SU-DHL-6 (cell line): ENCODE measurements around the gene ADCY7.

Source experiments
- EZH2phosphoT487 ChIP-seq: fragments of 200-600 bp; sonication (generic), shearing (Covaris generic); conservative IDR thresholded peaks from 2 replicates; pipeline ENCODE4 v1.6.1; 2018; ENCODE audit warnings: mild to moderate bottlenecking, antibody characterized with exemption, low read length, moderate library complexity, mixed read lengths
- TF ChIP-seq, protein P1 (sequence below): fragments of 200-600 bp; sonication (generic); IDR thresholded peaks from one replicate; pipeline ENCODE4 v1.5.1; 2017; ENCODE audit warnings: antibody characterized with exemption, mild to moderate bottlenecking, low read length, moderate library complexity; ENCODE audit not compliant: insufficient read depth, poor library complexity, severe bottlenecking

DNA sequence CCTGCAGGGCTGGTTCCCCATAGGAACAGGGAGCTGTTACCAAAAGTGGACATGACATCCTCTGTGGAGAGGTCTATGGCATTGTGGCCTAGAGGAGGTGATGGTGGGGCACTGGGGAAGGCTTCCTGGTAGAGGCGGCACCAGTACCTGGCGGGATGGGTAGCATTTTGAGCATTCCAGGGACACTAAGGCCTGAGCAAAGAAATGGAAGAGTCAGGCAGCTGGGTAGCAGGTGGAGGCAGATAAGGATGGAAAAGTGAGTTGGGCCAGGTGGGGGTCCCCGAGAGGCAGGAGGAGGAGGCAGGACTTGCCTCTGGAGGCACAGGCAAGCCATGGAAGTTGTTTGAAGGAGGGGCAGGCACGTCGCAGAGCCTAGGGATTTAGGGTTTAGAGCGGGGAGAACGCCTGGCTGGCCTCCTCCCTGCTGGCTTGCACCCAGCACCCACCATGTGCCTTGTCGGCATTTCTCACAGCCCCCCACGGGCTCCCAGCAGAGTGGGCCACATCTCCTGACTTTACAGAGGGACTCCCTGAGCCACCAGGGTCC is 5.1 kb upstream of the ADCY7 start:
- TF ChIP-seq, protein P1, sequence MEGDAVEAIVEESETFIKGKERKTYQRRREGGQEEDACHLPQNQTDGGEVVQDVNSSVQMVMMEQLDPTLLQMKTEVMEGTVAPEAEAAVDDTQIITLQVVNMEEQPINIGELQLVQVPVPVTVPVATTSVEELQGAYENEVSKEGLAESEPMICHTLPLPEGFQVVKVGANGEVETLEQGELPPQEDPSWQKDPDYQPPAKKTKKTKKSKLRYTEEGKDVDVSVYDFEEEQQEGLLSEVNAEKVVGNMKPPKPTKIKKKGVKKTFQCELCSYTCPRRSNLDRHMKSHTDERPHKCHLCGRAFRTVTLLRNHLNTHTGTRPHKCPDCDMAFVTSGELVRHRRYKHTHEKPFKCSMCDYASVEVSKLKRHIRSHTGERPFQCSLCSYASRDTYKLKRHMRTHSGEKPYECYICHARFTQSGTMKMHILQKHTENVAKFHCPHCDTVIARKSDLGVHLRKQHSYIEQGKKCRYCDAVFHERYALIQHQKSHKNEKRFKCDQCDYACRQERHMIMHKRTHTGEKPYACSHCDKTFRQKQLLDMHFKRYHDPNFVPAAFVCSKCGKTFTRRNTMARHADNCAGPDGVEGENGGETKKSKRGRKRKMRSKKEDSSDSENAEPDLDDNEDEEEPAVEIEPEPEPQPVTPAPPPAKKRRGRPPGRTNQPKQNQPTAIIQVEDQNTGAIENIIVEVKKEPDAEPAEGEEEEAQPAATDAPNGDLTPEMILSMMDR: no peak
- no peak for TF ChIP-seq EZH2phosphoT487
